Activated gamma-delta T cell (primary cell): Measurements from ENCODE around the gene ASMTL.
"Not testable (repeated sequence)": the region's sequence is repeated elsewhere in the genome, so short reads cannot be mapped to it uniquely, and the experiment has no call there.

Source experiments
- DNase-seq: peaks from one replicate; lab custom pipeline; 2025; lab: John Stamatoyannopoulos, UW
- total RNA-seq, 2 donors: gene quantifications; one replicate each; lab custom pipeline; 2026; lab: John Stamatoyannopoulos, UW

Gene ASMTL, protein sequence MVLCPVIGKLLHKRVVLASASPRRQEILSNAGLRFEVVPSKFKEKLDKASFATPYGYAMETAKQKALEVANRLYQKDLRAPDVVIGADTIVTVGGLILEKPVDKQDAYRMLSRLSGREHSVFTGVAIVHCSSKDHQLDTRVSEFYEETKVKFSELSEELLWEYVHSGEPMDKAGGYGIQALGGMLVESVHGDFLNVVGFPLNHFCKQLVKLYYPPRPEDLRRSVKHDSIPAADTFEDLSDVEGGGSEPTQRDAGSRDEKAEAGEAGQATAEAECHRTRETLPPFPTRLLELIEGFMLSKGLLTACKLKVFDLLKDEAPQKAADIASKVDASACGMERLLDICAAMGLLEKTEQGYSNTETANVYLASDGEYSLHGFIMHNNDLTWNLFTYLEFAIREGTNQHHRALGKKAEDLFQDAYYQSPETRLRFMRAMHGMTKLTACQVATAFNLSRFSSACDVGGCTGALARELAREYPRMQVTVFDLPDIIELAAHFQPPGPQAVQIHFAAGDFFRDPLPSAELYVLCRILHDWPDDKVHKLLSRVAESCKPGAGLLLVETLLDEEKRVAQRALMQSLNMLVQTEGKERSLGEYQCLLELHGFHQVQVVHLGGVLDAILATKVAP
- 40.0 to 48.8 reads per million in 2 donors for total RNA-seq

DNA sequence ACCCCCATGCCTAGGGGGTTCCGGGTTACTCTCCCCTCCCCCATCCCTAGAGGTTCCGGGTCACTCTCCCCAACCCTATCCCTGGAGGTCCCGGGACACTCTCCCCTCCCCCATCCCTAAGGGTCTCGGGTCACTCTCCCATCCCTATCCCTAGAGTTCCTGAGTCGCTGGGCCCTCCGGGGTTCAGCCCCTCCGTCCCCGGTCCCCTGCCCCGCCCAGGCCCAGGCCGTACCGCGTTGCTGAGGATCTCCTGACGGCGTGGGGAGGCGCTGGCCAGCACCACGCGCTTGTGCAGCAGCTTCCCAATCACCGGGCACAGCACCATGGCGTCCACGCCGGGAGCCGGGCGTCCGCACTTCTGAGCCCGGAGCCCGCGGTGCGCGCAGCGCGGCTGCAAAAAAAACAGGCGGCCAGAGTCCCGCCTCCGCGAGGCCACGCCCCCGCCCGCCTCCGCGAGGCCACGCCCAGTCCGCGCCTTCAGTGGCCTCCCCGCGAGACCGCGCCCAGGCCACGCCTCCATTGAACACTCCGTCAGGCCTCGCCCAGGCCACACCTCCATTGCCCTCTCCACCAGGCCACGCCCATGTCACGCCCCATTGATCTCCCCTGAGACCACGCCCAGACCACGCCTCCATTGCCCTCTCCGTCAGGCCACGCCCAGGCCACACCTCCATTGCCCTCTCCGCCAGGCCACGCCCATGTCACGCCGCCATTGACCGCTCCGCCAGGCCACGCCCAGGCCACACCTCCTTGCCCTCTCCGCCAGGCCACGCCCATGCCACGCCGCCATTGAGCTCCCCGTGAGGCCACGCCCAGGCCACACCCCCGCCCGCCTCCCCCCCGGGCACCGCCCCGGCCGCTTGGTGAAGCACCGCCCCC is at the start of gene ASMTL:
ASMTL (minus strand) TSS at position 394 of the 879 bp plus-strand sequence; CDS start at position 325, 69 bp downstream.
- no peak for DNase-seq

DNA sequence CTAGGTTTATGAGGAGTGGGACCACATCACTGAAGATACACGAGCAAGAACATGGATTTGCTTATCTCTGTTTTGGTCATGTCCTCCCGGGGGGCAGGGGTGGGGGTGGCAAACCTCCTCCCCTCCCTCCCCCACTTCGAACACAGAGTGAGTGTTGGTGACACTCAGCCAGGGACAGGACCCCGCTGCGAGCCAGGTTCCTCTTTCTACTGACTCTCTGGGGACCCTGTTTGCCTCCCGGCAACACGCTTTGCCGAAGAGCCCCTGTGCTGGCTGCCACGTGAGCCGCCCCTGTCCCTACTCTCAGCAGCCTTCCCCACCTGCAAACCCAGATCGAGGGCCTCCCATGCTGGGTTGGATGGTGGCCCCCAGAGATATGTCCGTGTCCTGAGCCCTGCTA is 49.5 kb upstream of the ASMTL start:
- DNase-seq, result no peak

DNA sequence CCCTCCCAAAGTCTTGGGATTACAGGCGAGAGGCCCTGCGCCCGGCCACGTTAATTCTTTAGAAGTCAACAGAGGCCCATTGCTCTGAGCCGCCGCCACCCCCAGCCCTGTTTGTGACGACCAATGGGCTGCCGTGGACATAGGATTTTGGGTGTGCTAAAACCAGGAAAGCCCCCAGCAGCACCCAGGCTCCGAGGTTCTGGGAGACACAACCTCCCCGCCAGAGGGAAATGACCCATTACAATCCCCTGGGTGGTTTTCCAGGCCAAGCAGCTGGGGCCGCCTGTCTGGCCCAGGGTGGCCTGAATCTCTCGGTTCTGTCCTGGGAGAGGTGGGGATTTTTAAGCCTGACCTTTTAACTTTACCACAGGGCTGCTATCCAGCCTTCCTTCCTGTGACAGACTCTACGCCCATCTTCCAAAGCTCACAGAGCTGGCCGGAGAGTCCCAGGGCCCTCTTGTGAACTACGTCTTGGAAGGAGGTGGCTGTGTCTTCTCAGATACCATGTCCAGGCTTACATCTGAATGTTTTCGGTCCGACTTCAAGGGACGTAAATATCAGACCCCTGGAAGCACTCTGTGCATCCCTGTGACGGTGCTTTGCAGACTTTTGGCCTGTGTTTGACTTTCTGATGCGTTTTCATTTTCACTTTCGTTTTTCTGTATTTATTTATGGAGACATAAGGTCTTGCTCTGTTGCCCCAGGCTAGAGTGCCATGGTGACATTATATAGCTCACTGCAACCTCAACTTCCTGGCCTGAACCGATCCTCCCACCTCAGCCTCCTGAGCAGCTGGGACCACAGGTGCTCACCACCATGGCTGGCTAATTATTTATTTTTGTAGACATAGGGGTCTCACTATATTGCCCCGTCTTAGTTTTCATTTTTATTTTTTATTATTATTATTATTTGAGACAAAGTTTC is 48.3 kb upstream of the ASMTL start:
- DNase-seq, result no peak

DNA sequence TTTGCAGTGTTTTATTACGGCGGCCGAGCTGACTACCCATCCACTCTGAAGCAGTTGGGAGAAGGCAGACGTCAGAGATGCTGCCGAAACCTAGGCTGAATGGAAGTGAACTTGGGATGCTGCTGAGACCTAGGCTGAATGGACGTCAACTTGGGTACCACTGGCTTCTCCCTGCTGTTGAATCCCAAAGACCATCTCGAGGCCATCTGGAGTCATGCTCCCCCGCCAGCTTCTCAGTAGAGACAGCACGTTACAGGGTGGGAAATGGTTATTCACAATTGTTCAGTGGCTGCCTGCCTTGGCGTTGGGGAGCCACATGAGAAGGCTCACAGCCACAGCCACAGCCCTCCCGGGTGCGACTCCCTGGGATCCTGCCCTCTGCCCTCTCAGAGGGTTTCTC is 43.4 kb upstream of the ASMTL start:
- DNase-seq, result no peak

- DNase-seq, result no peak
Observed at GRCh38 chrX:1493877-1494510, 41.3 kb upstream of the ASMTL start.

DNA sequence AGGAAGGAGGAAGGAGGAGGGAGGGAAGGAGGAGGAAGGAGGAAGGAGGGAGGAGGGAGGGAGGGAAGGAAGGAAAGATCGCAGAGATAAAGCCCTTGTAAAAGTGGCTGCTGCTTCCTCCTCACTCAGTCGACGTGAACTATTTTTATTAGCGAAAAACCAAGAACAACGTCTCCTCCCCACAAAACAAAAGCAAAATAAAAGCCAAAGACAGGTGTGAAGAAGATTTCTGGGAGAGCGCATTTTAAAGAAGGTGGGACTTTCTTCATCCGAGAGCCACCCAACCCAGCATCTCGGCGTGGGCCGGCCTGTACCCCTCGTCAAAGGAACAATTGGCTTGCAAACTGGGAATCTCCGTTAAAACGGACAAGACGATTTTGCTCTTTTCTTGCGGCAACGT is 40.7 kb upstream of the ASMTL start:
- DNase-seq, result no peak

DNA sequence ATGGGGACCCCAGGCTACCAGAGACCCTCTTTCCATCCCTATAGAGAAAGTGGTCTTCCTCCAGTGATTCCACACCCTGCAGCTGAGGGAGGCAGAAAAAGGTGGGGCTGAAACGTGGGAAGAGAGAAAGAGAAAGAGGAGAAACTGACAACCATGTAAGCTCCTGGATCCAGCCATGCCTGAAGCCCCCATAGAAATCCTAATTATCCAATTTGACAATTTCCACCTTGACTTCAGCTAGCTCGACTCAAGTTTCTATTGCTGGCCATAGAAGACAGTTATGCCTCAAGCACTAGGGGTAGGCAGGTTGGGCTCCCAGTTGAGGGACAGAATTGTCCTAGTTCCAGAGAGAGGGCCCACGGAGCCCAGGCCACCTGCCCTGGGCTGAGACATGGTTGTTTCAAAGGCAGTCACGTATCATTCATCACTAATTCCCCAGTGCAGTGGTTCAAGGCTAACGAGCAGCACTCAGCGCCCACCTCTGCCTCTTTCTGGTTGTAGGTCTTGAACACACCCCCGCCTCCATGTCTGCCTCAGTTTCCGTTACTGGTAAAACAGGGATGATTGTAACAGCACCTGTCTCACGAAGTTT is 39.8 kb upstream of the ASMTL start:
- DNase-seq, result no peak

GRCh38 chrX:1491851-1492349 is 39.2 kb upstream of the ASMTL start:
- DNase-seq, result no peak

DNA sequence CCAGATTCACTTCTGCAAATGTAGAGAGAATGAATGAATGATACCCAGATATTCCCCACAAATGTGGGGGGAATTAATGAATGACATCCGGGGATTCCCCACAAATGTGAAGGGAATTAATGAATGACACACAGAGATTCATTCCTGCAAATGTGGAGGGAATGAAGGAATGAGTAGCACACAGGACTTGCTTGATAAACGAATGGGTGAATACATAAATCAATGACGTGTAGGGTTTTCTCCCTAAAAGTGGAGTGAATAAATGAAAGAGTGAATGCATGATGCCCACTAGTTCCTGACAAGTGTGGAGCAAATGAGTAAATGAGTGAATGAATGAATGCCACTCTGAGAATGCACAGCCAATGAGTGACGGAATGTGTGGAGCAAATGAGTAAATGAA is 38.5 kb upstream of the ASMTL start:
- not testable (repeated sequence) for DNase-seq

- DNase-seq, result not testable (repeated sequence)
Observed at GRCh38 chrX:1490723-1491122, 38.0 kb upstream of the ASMTL start.

GRCh38 chrX:1489354-1489753 is 36.6 kb upstream of the ASMTL start:
- not testable (repeated sequence) for DNase-seq

DNA sequence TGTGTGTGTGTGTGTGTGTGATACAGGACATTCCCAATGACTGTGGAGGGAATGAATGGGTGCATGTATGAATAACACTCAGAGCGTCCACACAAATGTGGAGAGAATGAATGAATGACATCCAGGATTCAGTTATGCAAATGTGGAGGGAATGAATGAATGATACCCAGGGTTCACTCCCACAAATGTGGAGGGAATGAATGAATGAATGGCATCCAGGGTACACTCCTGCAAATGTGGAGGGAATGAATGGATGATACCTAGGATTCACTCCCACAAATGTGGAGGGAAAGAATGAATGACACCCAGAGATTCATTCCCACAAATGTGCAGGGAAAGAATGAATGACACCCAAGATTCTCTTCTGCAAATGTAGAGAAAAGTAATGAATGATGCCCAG is 36.0 kb upstream of the ASMTL start:
- no peak for DNase-seq

- no peak for DNase-seq
Observed at GRCh38 chrX:1488141-1488540, 35.4 kb upstream of the ASMTL start.

DNA sequence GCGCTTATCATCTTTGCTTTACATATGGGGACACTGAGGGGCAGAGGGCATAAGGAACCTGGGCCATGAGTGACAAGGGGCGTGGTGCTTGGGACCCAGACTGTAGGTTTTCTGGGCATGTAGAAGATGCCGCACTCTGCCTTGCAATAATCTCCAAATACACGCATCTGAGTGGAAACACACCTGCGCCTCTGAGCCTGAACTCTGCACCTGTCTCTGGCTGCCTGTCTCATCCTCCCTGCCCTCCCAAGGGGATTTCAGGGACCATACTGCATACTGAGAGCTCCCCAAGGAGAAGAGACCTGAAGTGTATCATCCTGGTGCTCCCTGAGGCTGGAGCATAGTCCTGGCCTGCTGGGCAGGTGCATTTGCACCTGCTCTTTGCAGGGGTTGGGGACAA is 34.7 kb upstream of the ASMTL start:
- no peak for DNase-seq

DNA sequence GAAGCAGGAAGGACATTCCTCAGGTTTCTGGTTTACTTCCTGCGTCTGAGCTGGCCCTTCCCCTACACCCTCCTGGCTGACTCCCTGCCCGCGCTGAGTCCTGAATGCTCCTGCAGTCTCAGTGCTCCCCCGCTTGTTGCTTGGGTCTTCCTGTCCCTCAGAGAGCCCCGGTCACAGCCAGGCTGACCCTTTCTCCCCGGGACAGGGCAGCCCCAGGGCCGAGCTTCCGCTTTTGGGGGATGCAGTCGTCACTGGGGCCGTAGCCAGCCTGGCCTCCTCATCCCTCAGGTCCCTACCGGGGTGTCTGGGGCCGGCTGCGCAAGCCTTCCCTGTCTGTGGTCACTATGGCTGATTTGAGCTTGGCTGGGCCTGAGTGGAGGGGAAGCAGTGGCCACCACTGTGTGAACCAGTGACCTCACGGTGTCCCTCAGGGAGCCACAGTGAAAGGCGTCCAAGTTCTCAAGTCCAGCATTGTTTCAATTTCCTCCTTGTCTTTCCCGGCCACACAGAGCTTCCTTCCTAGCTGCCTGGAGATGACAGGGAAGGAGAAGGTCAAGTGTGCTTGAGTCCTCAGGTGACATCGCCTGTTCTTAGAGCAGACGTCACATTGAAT is 34.1 kb upstream of the ASMTL start:
- no peak for DNase-seq

- DNase-seq, result no peak
Observed at GRCh38 chrX:1486177-1486576, 33.5 kb upstream of the ASMTL start.

DNA sequence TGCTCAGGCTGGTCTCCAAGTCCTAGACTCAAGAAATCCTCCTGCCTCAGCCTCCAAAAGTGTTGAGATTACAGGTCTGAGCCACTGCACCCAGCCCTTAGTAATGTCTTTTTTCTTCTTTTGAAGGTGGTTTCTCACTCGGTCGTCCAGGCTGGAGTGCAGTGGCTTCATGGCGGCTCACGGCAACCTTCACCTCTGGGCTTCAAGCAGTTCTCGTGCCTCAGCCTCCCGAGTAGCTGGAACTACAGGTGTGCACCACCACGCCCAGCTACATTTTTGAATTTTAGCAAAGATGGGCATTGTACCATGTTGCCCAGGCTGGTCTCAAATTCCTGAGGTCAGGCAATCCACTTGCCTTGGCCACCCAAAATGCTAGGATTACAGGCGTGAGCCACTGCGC is 32.3 kb upstream of the ASMTL start:
- no peak for DNase-seq

- DNase-seq, result no peak
Observed at GRCh38 chrX:1484638-1485019, 31.9 kb upstream of the ASMTL start.

DNA sequence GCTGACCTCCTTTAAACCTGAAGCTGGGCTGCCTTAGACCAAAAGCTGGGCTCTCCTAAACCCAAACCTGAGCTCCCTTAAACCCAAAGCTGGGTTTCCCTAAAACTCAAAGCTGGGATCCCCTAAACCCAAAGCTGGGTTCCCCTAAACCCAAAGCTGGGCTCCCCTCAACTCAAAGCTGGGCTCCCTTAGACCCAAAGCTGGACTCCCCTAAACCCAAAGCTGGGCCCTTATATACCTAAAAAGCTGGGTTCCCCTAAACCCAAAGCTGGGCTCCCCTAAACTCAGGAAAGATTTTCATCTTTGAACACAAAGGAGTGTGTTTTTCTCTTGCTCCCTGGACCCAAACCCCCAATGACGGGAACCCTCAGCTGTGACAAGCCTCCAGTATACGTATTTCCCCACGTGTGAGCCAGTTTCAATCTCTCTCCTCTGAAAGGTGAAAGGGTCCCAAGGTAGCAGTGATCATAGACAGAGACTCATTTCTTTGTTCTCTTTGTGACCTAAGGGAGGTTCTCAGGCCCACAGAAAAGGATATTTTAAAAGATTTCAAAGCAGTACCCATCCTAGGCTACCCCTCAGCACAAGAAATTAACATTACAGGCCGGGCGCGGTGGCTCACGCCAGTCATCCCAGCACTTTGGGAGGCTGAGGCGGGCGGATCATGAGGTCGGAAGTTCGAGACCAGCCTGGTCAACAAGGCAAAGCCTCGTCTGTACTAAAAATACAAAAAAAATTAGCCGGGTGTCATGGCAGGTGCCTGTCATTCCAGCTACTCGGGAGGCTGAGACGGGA is 31.3 kb upstream of the ASMTL start:
- DNase-seq, result no peak
